ELF-1 (cell line): Measurements from ENCODE around the gene MTTP.

Experiments
- DNase-seq: peaks from one replicate; pipeline ENCODE4 v3.0.0-alpha.2; 2016; ENCODE audit warnings: low read depth, low spot score

Gene MTTP

GRCh38 chr4:99593781-99594641 is 19.4 kb downstream of the MTTP start:
- no peak for DNase-seq

- DNase-seq = no peak
Measured at GRCh38 chr4:99594818-99595217, 20.2 kb downstream of the MTTP start.

GRCh38 chr4:99606716-99607115 is 32.1 kb downstream of the MTTP start:
- DNase-seq = no peak

GRCh38 chr4:99608417-99608816 is 33.8 kb downstream of the MTTP start:
- DNase-seq = no peak

GRCh38 chr4:99610605-99611175 is 36.1 kb downstream of the MTTP start:
- no peak for DNase-seq

GRCh38 chr4:99612281-99612680 is 37.7 kb downstream of the MTTP start:
- DNase-seq = no peak

- DNase-seq = no peak
Measured at GRCh38 chr4:99612704-99613103, 38.1 kb downstream of the MTTP start.

- DNase-seq = no peak
Measured at GRCh38 chr4:99614491-99614890, 39.9 kb downstream of the MTTP start.

GRCh38 chr4:99615170-99615820 is 40.7 kb downstream of the MTTP start:
- DNase-seq = no peak

- DNase-seq = no peak
Measured at GRCh38 chr4:99617374-99617773, 42.8 kb downstream of the MTTP start.

GRCh38 chr4:99622341-99622740 is 47.7 kb downstream of the MTTP start:
- DNase-seq = no peak

GRCh38 chr4:99624141-99624719 is 49.6 kb downstream of the MTTP start:
- DNase-seq = no peak

GRCh38 chr4:99625369-99625768 is 50.7 kb downstream of the MTTP start:
- no peak for DNase-seq

GRCh38 chr4:99628040-99628439 is 53.4 kb downstream of the MTTP start:
- DNase-seq = no peak

GRCh38 chr4:99629962-99630554 is 55.4 kb downstream of the MTTP start:
- no peak for DNase-seq

- DNase-seq = no peak
Measured at GRCh38 chr4:99630857-99631360, 56.3 kb downstream of the MTTP start.

GRCh38 chr4:99633772-99634171 is 59.1 kb downstream of the MTTP start:
- no peak for DNase-seq

- no peak for DNase-seq
Measured at GRCh38 chr4:99634742-99635360, 60.2 kb downstream of the MTTP start.

GRCh38 chr4:99635601-99636000 is 61.0 kb downstream of the MTTP start:
- DNase-seq = no peak

- DNase-seq = no peak
Measured at GRCh38 chr4:99636422-99636821, 61.8 kb downstream of the MTTP start.

- DNase-seq = no peak
Measured at GRCh38 chr4:99637174-99637573, 62.5 kb downstream of the MTTP start.
